ENCODE measurements around the gene KLK3. TPM values are rescaled to one million over a fixed set of nuclear protein-coding genes. Genes with fewer than 3 reads are reported as not detected.

The KLK3 gene
- total RNA-seq, 1 donor: not detected

DNA sequence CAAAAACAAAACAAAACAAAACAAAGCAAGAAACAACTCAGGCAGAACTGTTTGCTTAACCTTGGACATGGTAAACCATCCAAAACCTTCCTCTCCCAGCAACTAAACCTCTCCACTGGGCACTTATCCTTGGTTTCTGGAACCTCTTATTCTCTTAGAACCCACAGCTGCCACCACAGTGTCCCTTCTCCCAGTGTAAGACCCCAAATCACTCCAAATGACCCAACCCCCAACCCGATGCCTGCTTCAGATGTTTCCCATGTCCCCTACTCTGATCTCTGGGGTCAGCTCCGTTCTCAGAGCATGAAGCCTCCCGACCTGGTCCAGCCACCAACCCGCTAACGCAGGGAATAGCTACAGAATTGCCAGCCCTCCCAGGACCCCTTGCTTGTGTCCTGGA is 19.5 kb downstream of the KLK3 start:
- H3K4me3 ChIP-seq (ENCODE audit: low read depth, low read length): no peak overlapping the region
- TF ChIP-seq CTCF (IDR thresholded peaks at IDR 0.05; ENCODE audit: insufficient read depth, low read length): no peak
- DNase-seq (ENCODE audit: low read depth): no peak

DNA sequence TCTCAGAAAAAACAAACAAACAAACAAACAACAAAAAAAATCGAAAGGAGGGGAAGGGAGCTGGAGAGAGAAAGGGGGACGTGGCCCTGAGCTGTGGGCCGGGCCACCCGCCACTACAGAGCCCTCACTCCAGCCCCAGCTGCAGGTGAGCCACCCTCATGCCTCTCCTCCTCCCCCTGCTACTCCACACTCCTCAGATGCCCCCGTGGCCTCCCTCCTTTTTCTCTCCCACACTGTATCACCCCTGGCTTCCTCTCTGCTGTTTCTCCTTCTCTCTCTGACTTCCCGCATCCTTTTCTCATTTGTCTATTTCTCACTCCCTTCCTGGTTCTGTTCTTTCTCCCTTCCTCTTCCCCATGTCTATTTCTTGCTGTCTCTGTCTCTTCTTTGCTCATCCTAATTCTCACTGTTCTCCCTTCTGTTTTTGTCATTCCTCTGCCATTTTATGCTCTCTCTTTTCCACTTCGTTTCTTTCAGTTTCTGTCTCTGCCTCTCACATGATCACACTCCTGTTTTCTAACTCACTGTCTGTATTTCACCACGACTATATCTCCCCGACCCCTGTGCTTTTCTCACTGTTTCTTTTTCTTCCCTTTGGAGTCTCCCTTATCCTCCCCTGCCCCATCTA is 21.2 kb downstream of the KLK3 start:
- DNase-seq (ENCODE audit: low read depth): no peak
- no peak for TF ChIP-seq CTCF (IDR thresholded peaks at IDR 0.05; ENCODE audit: insufficient read depth, low read length)
- no peak overlapping the region for H3K4me3 ChIP-seq (ENCODE audit: low read depth, low read length)

- no peak for DNase-seq (ENCODE audit: low read depth)
Observed at GRCh38 chr19:50876456-50876855, 21.7 kb downstream of the KLK3 start.

DNA sequence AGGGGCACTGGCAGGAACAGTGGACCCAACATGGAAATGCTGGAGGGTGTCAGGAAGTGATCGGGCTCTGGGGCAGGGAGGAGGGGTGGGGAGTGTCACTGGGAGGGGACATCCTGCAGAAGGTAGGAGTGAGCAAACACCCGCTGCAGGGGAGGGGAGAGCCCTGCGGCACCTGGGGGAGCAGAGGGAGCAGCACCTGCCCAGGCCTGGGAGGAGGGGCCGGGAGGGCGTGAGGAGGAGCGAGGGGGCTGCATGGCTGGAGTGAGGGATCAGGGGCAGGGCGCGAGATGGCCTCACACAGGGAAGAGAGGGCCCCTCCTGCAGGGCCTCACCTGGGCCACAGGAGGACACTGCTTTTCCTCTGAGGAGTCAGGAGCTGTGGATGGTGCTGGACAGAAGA is 22.6 kb downstream of the KLK3 start:
- no peak for DNase-seq (ENCODE audit: low read depth)
- no peak overlapping the region for H3K4me3 ChIP-seq (ENCODE audit: low read depth, low read length)
- no peak for TF ChIP-seq CTCF (IDR thresholded peaks at IDR 0.05; ENCODE audit: insufficient read depth, low read length)

More at GRCh38 chr19:50876456-50876855, 21.7 kb downstream of the KLK3 start:
- TF ChIP-seq CTCF (IDR thresholded peaks at IDR 0.05; ENCODE audit: insufficient read depth, low read length): no peak
- H3K4me3 ChIP-seq (ENCODE audit: low read depth, low read length): no peak overlapping the region

DNA sequence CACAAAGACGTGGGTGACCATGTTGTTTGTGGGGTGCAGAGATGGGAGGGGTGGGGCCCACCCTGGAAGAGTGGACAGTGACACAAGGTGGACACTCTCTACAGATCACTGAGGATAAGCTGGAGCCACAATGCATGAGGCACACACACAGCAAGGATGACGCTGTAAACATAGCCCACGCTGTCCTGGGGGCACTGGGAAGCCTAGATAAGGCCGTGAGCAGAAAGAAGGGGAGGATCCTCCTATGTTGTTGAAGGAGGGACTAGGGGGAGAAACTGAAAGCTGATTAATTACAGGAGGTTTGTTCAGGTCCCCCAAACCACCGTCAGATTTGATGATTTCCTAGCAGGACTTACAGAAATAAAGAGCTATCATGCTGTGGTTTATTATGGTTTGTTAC is 24.1 kb downstream of the KLK3 start:
- DNase-seq (ENCODE audit: low read depth): no peak
- TF ChIP-seq CTCF (IDR thresholded peaks at IDR 0.05; ENCODE audit: insufficient read depth, low read length): no peak

DNA sequence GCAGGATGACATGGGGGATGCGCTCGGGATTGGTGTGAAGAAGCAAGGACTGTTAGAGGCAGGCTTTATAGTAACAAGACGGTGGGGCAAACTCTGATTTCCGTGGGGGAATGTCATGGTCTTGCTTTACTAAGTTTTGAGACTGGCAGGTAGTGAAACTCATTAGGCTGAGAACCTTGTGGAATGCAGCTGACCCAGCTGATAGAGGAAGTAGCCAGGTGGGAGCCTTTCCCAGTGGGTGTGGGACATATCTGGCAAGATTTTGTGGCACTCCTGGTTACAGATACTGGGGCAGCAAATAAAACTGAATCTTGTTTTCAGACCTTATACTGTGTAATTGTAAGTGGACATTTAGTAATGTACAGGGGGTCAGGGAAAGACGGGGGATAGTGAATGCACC is 25.5 kb downstream of the KLK3 start:
- no peak for TF ChIP-seq CTCF (IDR thresholded peaks at IDR 0.05; ENCODE audit: insufficient read depth, low read length)
- no peak overlapping the region for H3K4me3 ChIP-seq (ENCODE audit: low read depth, low read length)
- DNase-seq (ENCODE audit: low read depth): no peak

More for the DNA sequence above, 24.1 kb downstream of the KLK3 start:
- H3K4me3 ChIP-seq (ENCODE audit: low read depth, low read length): no peak overlapping the region

DNA sequence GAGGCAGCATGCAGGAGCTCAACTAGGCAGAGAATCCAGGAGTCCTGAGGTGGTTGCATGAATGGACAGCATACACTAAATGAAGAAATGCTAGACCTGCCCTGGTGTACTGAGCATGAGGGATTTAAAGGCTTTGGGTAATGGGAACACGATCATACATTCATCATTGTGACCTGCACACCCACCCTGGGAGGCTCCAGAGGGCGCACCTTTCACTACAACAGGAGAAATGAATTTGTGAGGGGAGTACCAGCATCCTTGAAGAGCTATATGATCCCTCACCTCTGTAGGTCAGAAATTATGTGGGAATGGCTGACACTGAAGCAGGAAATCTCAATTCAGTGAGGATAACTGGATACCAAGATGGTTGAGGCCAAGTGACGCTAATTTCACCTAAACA is 27.5 kb downstream of the KLK3 start:
- no peak for DNase-seq (ENCODE audit: low read depth)
- no peak for TF ChIP-seq CTCF (IDR thresholded peaks at IDR 0.05; ENCODE audit: insufficient read depth, low read length)
- no peak overlapping the region for H3K4me3 ChIP-seq (ENCODE audit: low read depth, low read length)

All from fibroblast of the aortic adventitia (primary cell).